WTC11 (cell line): ENCODE results near the gene TSC22D2.

ENCODE experiments used
- CREM ChIP-seq: sonication (generic); formaldehyde crosslinking; IDR thresholded peaks from 2 replicates; pipeline ENCODE4 v1.8.1; 2022; ENCODE audit warnings: mild to moderate bottlenecking, missing genetic modification reagents, moderate library complexity
- ELF4 ChIP-seq: sonication (generic); formaldehyde crosslinking; IDR thresholded peaks from 2 replicates; pipeline ENCODE4 v1.8.1; 2022; ENCODE audit warnings: low read depth, mild to moderate bottlenecking, moderate library complexity, missing genetic modification reagents
- ESRRA ChIP-seq: sonication (generic); formaldehyde crosslinking; IDR thresholded peaks from 2 replicates; pipeline ENCODE4 v1.8.1; 2022; ENCODE audit warnings: mild to moderate bottlenecking, missing genetic modification reagents, borderline replicate concordance
- USF2 ChIP-seq: sonication (generic); formaldehyde crosslinking; IDR thresholded peaks from 2 replicates; pipeline ENCODE4 v1.8.1; 2023; ENCODE audit warnings: mild to moderate bottlenecking, missing genetic modification reagents, moderate library complexity
- ZNF121 ChIP-seq: sonication (generic); formaldehyde crosslinking; IDR thresholded peaks from 2 replicates; pipeline ENCODE4 v1.8.0; 2023; ENCODE audit warnings: missing genetic modification reagents
- ZNF396 ChIP-seq: fragments of 250-450 bp; sonication (Bioruptor Pico); IDR thresholded peaks from 2 replicates; pipeline ENCODE4 v1.8.0; 2021; ENCODE audit warnings: mild to moderate bottlenecking, moderate library complexity, borderline replicate concordance
- TF ChIP-seq, protein P1 (sequence below): sonication (generic); formaldehyde crosslinking; IDR thresholded peaks from 2 replicates; pipeline ENCODE4 v1.8.0; 2022; ENCODE audit warnings: mild to moderate bottlenecking, missing genetic modification reagents
- TF ChIP-seq, protein P2 (sequence below): fragments of 200-600 bp; IDR thresholded peaks from 2 replicates; pipeline ENCODE4 v1.8.0; 2022; ENCODE audit warnings: antibody characterized with exemption

- TF ChIP-seq, protein P1, sequence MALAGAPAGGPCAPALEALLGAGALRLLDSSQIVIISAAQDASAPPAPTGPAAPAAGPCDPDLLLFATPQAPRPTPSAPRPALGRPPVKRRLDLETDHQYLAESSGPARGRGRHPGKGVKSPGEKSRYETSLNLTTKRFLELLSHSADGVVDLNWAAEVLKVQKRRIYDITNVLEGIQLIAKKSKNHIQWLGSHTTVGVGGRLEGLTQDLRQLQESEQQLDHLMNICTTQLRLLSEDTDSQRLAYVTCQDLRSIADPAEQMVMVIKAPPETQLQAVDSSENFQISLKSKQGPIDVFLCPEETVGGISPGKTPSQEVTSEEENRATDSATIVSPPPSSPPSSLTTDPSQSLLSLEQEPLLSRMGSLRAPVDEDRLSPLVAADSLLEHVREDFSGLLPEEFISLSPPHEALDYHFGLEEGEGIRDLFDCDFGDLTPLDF (CRISPR knock-in tag): no peak
- no peak for TF ChIP-seq ZNF396 (CRISPR knock-in tag)
- TF ChIP-seq USF2 (CRISPR knock-in tag): no peak
- TF ChIP-seq ESRRA (CRISPR knock-in tag): no peak
- no peak for TF ChIP-seq CREM (CRISPR knock-in tag)
- TF ChIP-seq ZNF121 (CRISPR knock-in tag): no peak
- TF ChIP-seq, protein P2, sequence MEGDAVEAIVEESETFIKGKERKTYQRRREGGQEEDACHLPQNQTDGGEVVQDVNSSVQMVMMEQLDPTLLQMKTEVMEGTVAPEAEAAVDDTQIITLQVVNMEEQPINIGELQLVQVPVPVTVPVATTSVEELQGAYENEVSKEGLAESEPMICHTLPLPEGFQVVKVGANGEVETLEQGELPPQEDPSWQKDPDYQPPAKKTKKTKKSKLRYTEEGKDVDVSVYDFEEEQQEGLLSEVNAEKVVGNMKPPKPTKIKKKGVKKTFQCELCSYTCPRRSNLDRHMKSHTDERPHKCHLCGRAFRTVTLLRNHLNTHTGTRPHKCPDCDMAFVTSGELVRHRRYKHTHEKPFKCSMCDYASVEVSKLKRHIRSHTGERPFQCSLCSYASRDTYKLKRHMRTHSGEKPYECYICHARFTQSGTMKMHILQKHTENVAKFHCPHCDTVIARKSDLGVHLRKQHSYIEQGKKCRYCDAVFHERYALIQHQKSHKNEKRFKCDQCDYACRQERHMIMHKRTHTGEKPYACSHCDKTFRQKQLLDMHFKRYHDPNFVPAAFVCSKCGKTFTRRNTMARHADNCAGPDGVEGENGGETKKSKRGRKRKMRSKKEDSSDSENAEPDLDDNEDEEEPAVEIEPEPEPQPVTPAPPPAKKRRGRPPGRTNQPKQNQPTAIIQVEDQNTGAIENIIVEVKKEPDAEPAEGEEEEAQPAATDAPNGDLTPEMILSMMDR: no peak
- TF ChIP-seq ELF4 (CRISPR knock-in tag): no peak
Observed at GRCh38 chr3:150511122-150511821, 103.2 kb downstream of the TSC22D2 start.
